Activated T-helper 17 cell treated with anti-CD3 and anti-CD28 coated beads, Interleukin-2, amount 50 U/mL, for 72 hours (primary cell): ENCODE data around the gene RIC8B. TPM values are rescaled to one million over a fixed set of nuclear protein-coding genes. Genes with fewer than 3 reads are reported as not detected.

ENCODE experiments used
- ATAC-seq: fragments of 150-1000 bp; cut with Tn5 transposase; replicated peaks from 2 replicates; pipeline ENCODE4 v1.10.0; 2021; ENCODE audit warnings: mild to moderate bottlenecking, moderate library complexity
- H3K27ac Mint-ChIP-seq: one replicate; pipeline ENCODE4 v1.8.0; 2022; ENCODE audit warnings: mixed read lengths
- H3K27me3 Mint-ChIP-seq: one replicate; pipeline ENCODE4 v1.8.0; 2022; ENCODE audit warnings: mixed read lengths
- H3K36me3 Mint-ChIP-seq: one replicate; pipeline ENCODE4 v1.8.0; 2022; ENCODE audit warnings: low read depth, mild to moderate bottlenecking, mixed read lengths
- H3K4me1 Mint-ChIP-seq: one replicate; pipeline ENCODE4 v1.8.0; 2022; ENCODE audit warnings: mixed read lengths
- H3K4me3 Mint-ChIP-seq: one replicate; pipeline ENCODE4 v1.8.0; 2022; ENCODE audit warnings: mild to moderate bottlenecking, mixed read lengths
- H3K9me3 Mint-ChIP-seq: one replicate; pipeline ENCODE4 v1.8.0; 2022; ENCODE audit warnings: mixed read lengths
- total RNA-seq, 2 donors: library from RNA; stranded (reverse); gene quantifications; one replicate each; pipeline ENCODE4 v1.2.3, GENCODE V29; 2022

The RIC8B gene
- total RNA-seq, 2 donors from 2014 or later: 14.9 to 15.9 TPM

GRCh38 chr12:106804668-106805067 is 30.2 kb downstream of the RIC8B start:
- Mint-ChIP-seq H3K4me1 (peaks cover 4% of the 10 kb centered on the region), H3K27me3 (no peaks in the 10 kb centered on the region), H3K9me3 (no peaks in the 10 kb centered on the region), H3K27ac (no peak overlapping the region), H3K4me3 (no peak overlapping the region), H3K36me3 (peaks cover 35% of the 10 kb centered on the region)
- no peak for ATAC-seq

DNA sequence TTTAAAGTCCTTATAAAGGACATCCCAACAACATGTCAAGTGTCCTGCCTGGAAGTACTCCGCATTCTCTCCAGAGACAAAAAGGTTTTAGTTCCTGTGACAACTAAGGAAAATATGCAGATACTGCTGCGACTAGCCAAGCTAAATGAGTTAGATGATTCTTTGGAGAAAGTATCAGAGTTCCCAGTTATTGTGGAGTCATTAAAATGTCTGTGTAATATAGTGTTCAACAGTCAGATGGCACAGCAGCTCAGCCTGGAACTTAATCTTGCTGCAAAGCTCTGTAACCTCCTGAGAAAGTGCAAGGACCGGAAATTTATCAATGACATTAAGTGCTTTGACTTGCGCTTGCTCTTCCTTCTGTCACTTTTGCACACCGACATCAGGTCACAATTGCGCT is 40.2 kb downstream of the RIC8B start:
- ATAC-seq: no peak
- no peak overlapping the region for H3K27ac Mint-ChIP-seq
- peaks cover 4% of the 10 kb centered on the region for H3K4me1 Mint-ChIP-seq
- no peak overlapping the region for H3K4me3 Mint-ChIP-seq
- no peaks in the 10 kb centered on the region for H3K9me3 Mint-ChIP-seq
- H3K36me3 Mint-ChIP-seq: peaks cover 44% of the 10 kb centered on the region
- no peaks in the 10 kb centered on the region for H3K27me3 Mint-ChIP-seq

- Mint-ChIP-seq H3K4me1 (peaks cover 4% of the 10 kb centered on the region), H3K4me3 (no peak overlapping the region), H3K9me3 (no peaks in the 10 kb centered on the region), H3K36me3 (peaks cover 53% of the 10 kb centered on the region), H3K27ac (no peak overlapping the region), H3K27me3 (no peaks in the 10 kb centered on the region)
- ATAC-seq: no peak
These were observed 41.3 kb downstream of the RIC8B start for GRCh38 chr12:106815741-106816140.

DNA sequence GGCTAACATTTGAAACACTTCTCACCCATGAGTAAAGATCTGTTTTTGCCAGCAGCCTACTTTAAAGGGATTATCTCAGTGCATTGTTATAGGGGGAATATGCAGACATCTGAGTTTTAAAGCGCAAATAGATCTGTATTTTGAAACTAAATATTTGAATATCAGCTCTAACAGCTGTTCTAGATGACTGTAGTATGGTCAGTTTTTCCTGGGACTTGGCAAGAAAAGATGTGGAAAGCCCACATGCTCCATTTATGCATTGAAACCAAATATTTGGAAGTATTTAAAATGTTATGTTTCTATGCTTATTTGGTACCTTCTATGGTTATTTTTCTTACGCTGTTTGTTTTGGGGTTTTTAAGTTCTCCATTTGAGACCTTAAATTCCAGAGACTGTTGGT is 41.7 kb downstream of the RIC8B start:
- Mint-ChIP-seq H3K4me1 (peaks cover 4% of the 10 kb centered on the region), H3K27me3 (no peaks in the 10 kb centered on the region)
- ATAC-seq: no peak

DNA sequence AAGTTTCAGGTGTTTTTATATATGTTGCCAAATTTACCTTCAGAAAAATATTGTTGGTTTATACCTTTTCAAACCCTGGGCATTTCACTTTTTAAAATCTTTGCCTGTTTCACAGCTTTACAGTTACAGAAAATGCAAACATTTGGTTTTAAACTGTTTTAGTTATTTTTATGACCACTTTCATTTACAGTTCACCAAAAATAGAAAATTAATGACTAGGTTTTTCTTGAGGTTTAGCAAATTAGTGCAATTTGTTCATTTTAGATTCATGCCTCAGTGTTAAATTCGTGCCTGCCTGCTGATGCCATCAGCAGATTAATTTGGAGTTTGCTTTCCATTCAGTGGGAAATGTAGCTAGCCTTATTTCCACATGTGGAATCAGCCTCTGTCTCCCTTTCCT is 45.5 kb downstream of the RIC8B start:
- H3K27ac Mint-ChIP-seq: peak overlapping the region; percentile 58
- H3K4me3 Mint-ChIP-seq: no peak overlapping the region
- no peaks in the 10 kb centered on the region for H3K9me3 Mint-ChIP-seq
- no peaks in the 10 kb centered on the region for H3K27me3 Mint-ChIP-seq
- H3K36me3 Mint-ChIP-seq: peaks cover 57% of the 10 kb centered on the region
- H3K4me1 Mint-ChIP-seq: peaks cover 16% of the 10 kb centered on the region
- ATAC-seq: no peak

More for the DNA sequence above, 41.7 kb downstream of the RIC8B start:
- no peak overlapping the region for H3K4me3 Mint-ChIP-seq
- no peak overlapping the region for H3K27ac Mint-ChIP-seq
- H3K36me3 Mint-ChIP-seq: peaks cover 56% of the 10 kb centered on the region
- no peaks in the 10 kb centered on the region for H3K9me3 Mint-ChIP-seq

GRCh38 chr12:106831699-106832098 is 57.2 kb downstream of the RIC8B start:
- Mint-ChIP-seq H3K9me3 (no peaks in the 10 kb centered on the region), H3K27me3 (no peaks in the 10 kb centered on the region), H3K4me3 (no peak overlapping the region), H3K4me1 (peaks cover under 1% of the 10 kb centered on the region), H3K27ac (no peak overlapping the region), H3K36me3 (peaks cover 36% of the 10 kb centered on the region)
- no peak for ATAC-seq

GRCh38 chr12:106837782-106838181 is 63.3 kb downstream of the RIC8B start:
- Mint-ChIP-seq H3K27ac (no peak overlapping the region), H3K9me3 (no peaks in the 10 kb centered on the region), H3K4me1 (peaks cover 3% of the 10 kb centered on the region), H3K36me3 (peaks cover 14% of the 10 kb centered on the region), H3K27me3 (no peaks in the 10 kb centered on the region), H3K4me3 (no peak overlapping the region)
- ATAC-seq: no peak

- Mint-ChIP-seq H3K4me3 (no peak overlapping the region), H3K27ac (peak overlapping the region; percentile 77), H3K4me1 (peaks cover 3% of the 10 kb centered on the region), H3K9me3 (no peaks in the 10 kb centered on the region), H3K36me3 (peaks cover 14% of the 10 kb centered on the region), H3K27me3 (no peaks in the 10 kb centered on the region)
- ATAC-seq: no peak
These were observed 64.9 kb downstream of the RIC8B start for GRCh38 chr12:106839333-106839732.

- Mint-ChIP-seq H3K4me3 (no peak overlapping the region), H3K27ac (peak overlapping the region; percentile 77), H3K36me3 (peaks cover 14% of the 10 kb centered on the region), H3K4me1 (peaks cover 3% of the 10 kb centered on the region), H3K27me3 (no peaks in the 10 kb centered on the region), H3K9me3 (no peaks in the 10 kb centered on the region)
- no peak for ATAC-seq
These were observed 65.8 kb downstream of the RIC8B start for GRCh38 chr12:106840243-106840642.

DNA sequence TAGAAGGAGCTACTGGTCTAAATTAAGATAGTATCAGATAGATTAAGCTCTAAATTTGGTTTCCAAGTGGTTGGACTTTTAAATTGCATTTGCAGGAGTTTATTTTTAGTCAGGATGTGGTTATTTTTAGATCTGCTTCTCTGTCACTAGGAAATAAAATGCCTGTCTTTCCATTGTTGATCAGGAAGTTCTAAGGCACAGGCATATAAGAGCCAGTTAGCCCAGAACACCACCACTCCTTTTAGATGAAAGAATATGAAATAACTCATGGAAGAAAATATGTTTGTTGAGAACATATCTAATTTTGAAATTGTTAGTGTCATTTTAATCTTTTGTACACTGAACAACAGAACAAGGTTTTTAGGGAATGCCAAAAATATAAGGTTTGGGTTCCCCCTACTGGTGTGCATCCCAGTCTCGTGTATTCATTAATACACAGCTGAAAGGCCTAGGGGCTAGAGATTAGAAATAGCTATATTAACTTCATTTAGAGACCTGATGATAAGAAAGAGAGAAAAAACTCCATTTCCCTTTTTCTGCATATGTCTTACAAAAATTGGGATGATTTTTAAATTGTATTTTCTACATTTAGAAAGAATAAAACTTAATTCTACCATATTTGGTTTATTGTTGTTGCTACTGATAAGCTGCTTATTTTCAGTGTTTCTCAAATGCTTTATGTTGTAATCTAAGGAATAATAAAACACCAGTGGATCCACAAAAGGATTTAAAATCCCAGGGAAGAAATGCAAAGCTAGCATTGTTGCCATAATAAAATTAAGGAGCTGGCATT is 67.2 kb downstream of the RIC8B start:
- ATAC-seq: no peak
- H3K4me1 Mint-ChIP-seq: peaks cover 3% of the 10 kb centered on the region
- no peaks in the 10 kb centered on the region for H3K9me3 Mint-ChIP-seq
- H3K27me3 Mint-ChIP-seq: no peaks in the 10 kb centered on the region
- no peak overlapping the region for H3K4me3 Mint-ChIP-seq
- H3K27ac Mint-ChIP-seq: no peak overlapping the region
- peaks cover 8% of the 10 kb centered on the region for H3K36me3 Mint-ChIP-seq

GRCh38 chr12:106845902-106846301 is 71.4 kb downstream of the RIC8B start:
- H3K4me1 Mint-ChIP-seq: no peaks in the 10 kb centered on the region
- H3K27me3 Mint-ChIP-seq: no peaks in the 10 kb centered on the region
- no peaks in the 10 kb centered on the region for H3K9me3 Mint-ChIP-seq
- H3K36me3 Mint-ChIP-seq: peaks cover 14% of the 10 kb centered on the region
- H3K27ac Mint-ChIP-seq: no peak overlapping the region
- no peak overlapping the region for H3K4me3 Mint-ChIP-seq
- no peak for ATAC-seq

DNA sequence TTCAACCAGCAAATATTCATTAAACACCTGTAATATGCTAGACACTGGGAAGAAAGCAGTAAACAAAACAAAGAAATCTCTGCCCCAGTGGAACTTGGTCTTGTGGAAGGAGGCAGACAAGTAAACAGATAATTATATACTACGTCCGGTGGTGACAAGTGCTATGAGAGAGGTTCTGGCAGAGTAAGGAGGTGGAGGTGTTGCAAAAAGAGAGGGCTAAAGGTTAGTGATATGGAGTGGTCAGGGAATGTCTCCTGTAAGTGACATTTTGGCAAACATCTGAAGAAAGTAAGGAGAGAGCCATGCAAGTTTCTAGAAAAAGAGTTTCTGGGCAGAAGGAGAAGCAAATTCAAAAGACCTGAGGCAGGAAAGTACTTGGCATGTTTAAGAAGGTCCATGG is 73.4 kb downstream of the RIC8B start:
- Mint-ChIP-seq H3K27ac (no peak overlapping the region), H3K9me3 (no peaks in the 10 kb centered on the region), H3K4me1 (no peaks in the 10 kb centered on the region), H3K4me3 (no peak overlapping the region), H3K36me3 (peaks cover 21% of the 10 kb centered on the region), H3K27me3 (no peaks in the 10 kb centered on the region)
- no peak for ATAC-seq

- no peak for ATAC-seq
- Mint-ChIP-seq H3K27me3 (no peaks in the 10 kb centered on the region), H3K36me3 (peaks cover 27% of the 10 kb centered on the region), H3K4me3 (no peak overlapping the region), H3K4me1 (peaks cover 5% of the 10 kb centered on the region), H3K27ac (no peak overlapping the region), H3K9me3 (no peaks in the 10 kb centered on the region)
These were observed 76.8 kb downstream of the RIC8B start for GRCh38 chr12:106851306-106851705.

GRCh38 chr12:106854723-106855122 is 80.2 kb downstream of the RIC8B start:
- H3K27me3 Mint-ChIP-seq: no peaks in the 10 kb centered on the region
- peaks cover 42% of the 10 kb centered on the region for H3K36me3 Mint-ChIP-seq
- no peak for ATAC-seq
- H3K9me3 Mint-ChIP-seq: no peaks in the 10 kb centered on the region
- H3K4me1 Mint-ChIP-seq: peaks cover 5% of the 10 kb centered on the region
- H3K4me3 Mint-ChIP-seq: no peak overlapping the region
- H3K27ac Mint-ChIP-seq: no peak overlapping the region

- H3K27ac Mint-ChIP-seq: no peak overlapping the region
- peak; percentile 29 for ATAC-seq
- H3K36me3 Mint-ChIP-seq: peaks cover 42% of the 10 kb centered on the region
- H3K4me3 Mint-ChIP-seq: no peak overlapping the region
- H3K9me3 Mint-ChIP-seq: no peaks in the 10 kb centered on the region
- H3K27me3 Mint-ChIP-seq: no peaks in the 10 kb centered on the region
- H3K4me1 Mint-ChIP-seq: peaks cover 5% of the 10 kb centered on the region
These were observed 80.8 kb downstream of the RIC8B start for GRCh38 chr12:106855221-106855758.
